G401.6 (cell line): Measurements from ENCODE around the gene NDUFC2.
"Not testable (repeated sequence)": the region's sequence is repeated elsewhere in the genome, so short reads cannot be mapped to it uniquely, and the experiment has no call there.

ENCODE experiments used
- FAIRE-seq: peaks from 2 replicates; lab custom pipeline; 2012; peaks lifted over from hg19 to GRCh38; lab: Jason Lieb, UNC

NDUFC2 gene

GRCh38 chr11:78079232-78080083 is at the start of gene NDUFC2:
NDUFC2 (minus strand) TSS chr11:78079862; CDS start chr11:78079744, 118 bp downstream.
- FAIRE-seq: no peak

- FAIRE-seq: no peak
Measured at GRCh38 chr11:78127403-78127802, 47.7 kb upstream of the NDUFC2 start.

DNA sequence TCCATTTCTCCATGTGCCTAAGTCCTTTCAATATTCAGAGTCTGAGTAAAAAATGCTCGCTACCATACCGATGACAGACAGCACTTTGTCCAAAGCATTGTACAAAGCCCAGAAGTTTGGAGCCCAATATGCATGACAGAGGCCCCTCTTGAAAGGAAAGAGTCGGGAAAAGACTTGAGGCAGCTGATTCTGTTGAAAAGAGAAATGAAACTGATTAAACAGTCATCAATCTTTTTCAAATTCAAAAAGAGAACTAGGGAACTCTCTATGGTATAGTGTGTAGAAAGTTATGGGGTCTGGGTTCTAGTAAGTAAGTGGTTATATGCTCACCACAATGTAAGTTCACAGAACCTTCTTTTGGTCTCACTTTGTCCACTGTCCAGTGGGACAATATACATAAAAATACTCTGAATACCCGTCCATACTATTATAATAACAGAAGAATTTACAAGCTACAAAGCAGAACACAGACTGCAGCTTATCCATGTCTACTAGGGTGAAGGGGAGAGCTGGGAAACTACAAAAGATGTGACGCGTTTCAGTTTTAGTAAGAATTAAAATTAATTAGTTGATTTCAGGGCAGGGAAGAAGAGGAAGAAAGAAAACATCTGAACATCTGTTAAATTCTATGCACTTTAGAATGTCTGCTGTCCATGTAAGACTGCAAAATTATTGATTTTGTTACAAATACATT is 33.1 kb upstream of the NDUFC2 start:
- no peak for FAIRE-seq

GRCh38 chr11:78111298-78111697 is 31.6 kb upstream of the NDUFC2 start:
- no peak for FAIRE-seq

DNA sequence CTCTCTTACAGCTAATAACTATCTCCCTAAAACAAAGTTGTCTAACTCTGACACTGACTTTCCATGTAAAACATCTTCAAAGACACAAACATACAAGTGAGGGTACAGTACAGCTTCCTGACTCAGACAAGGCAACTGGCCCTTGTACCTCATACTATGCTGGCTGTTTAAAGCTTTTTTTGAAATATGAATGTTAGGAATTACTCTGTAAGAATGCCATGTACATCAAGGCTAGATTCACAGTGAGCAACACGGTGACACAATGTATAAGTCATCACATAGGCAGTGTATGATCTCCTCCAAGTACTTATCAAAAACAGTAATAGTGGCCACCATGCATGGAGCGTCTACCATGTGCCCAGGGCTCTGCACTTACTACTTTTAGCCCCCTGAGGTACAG is 31.2 kb upstream of the NDUFC2 start:
- no peak for FAIRE-seq

DNA sequence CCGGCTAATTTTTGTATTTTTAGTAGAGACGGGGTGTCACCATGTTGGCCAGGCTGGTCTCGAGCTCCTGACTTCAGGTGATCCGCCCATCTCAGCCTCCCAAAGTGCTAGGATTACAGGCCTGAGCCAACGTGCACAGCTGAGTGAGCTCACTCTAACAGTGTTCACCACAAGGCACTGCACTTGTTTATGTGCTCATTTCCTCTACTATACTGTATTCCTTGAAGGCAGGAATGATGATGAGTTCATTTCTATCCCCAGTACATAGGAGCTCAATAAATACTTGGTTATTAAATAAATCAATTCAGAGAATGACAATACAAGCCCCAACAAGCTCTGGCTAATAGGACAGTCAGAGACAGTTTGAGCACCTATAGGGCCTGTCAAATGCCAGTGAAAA is 30.7 kb upstream of the NDUFC2 start:
- FAIRE-seq: no peak

GRCh38 chr11:78109081-78110015 is 29.7 kb upstream of the NDUFC2 start:
- no peak for FAIRE-seq

DNA sequence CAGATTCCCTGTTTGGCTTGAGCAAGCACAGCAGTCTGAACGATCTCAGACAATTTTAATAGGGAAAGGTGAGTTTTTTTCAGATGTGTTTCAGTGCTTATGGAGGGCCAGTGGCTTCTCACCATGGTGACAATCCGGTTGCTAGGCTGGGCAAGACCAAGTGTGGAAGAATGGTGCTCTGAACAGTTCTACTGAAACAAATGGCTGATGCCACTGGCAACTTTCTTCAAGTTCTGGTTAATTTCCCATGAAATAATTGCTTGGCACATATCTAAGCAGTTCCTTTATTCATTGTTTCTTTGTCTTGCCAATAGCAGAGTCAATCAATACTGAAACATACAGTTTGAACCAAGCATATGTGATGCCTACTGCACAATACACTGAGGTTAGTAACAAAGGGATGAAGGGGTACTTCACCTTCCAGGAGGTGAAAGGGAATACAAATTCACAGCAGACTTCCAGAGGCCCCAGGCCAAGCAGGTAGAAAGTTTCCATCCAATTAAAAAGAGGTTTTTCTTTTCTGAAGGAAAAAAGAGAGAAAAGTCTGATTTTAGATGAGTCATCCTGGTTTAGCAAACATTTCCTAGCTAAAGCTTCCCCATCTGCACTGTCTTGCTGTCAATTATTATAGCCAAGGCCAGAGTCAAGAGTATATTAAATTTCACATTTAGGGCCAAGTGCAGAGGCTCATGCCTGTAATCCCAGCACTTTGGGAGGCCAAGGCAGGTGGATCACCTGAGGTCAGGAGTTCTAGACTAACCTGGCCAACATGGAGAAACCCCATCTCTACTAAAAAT is 21.2 kb upstream of the NDUFC2 start:
- FAIRE-seq: no peak

GRCh38 chr11:78100261-78100660 is 20.6 kb upstream of the NDUFC2 start:
- no peak for FAIRE-seq

DNA sequence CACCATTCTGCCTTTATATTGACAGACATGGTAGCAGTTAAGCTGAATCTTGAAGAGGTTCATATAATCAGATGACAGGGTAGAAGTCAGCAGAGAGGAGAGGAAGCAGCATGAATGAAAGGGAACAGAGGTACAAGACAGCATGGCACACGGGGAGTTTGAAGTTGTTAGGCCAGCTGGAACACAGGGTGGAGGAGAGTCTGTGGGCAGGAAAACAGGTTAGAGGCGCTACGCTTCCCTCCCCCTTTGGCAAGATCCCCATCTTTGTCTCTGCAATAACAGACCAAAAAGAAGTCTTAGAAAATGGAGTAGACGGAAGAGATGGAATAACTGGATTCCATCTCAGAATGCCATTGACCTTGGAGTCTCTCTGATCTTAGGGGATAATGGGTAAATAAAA is 20.0 kb upstream of the NDUFC2 start:
- FAIRE-seq: no peak

- FAIRE-seq: no peak
Measured at GRCh38 chr11:78097666-78098385, 18.2 kb upstream of the NDUFC2 start.

DNA sequence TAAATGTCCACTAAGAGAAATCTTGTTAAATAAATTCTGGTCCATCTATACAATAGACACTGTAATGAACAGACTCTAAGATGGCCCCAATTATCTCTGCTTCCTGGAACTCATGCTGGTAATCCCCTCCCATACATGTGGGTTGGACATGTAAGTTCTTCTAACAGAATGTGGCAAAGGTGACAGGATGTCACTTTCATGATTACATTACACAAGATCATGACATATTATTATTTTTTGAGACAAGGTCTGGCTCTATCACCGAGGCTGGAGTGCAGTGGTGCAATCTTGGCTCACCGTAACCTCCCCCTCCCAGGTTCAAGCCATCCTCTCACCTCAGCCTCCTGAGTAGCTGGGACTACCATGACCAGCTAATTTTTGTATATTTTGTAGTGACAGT is 14.6 kb upstream of the NDUFC2 start:
- FAIRE-seq: no peak

DNA sequence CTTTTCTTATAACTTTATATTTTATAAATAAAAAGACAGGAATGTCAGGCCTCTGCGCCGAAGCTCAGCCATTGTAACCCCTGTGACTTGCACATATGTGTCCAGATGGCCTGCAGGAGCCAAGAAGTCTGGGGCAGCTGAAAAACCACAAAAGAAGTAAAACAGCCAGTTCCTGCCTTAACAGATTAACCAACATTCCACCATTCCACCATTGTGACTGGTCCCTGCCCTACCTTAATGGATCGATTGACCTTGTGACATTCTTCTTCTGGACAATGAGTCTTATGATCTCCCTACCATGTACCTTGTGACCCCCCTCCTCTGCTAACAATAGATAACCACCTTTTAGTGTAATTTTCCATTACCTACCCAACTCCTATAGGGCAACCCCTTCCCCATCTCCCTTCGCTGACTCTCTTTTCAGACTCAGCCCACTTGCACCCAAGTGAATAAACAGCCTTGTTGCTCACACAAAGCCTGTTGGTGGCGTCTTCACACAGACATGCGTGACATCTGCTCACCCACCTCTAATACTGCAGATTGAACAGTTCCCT is 6.9 kb upstream of the NDUFC2 start:
- FAIRE-seq: not testable (repeated sequence)

- FAIRE-seq: no peak
Measured at GRCh38 chr11:78085972-78086371, 6.3 kb upstream of the NDUFC2 start.

DNA sequence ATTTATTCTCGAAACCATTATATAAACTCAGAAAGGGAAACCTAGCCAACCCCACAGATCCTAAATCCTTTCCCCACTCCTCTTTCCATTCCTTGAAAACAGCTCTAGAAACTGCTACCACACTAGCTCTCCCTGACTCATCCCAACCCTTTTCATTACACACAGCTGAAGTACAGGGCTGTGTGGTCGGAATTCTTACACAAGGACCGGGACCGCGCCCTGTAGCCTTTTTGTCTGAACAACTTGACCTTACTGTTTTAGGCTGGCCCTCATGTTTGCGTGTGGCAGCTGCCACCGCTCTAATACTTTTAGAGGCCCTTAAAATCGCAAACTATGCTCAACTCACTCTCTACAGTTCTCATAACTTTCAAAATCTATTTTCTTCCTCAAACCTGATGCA is 4.8 kb upstream of the NDUFC2 start:
- not testable (repeated sequence) for FAIRE-seq

GRCh38 chr11:78083021-78083420 is 3.4 kb upstream of the NDUFC2 start:
- no peak for FAIRE-seq

GRCh38 chr11:78082146-78082545 is 2.5 kb upstream of the NDUFC2 start:
- FAIRE-seq: no peak

DNA sequence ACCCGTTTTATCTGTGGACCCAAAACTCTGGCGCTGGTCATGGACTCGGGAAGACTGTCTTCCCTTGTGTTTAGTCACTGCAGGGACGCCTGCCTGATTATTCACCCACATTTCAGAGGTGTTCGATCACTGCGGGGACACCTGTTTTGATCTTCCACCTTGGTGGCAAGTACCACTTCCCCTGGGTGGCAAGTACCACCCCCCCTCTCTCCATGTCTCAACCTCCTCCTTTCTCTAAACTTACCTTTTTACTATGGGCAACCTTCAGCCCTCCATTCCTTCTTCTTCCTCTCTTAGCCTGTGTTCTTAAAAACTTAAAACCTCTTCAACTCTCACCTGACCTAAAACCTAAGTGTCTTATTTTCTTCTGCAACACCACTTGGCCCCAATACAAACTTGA is 1.9 kb upstream of the NDUFC2 start:
- no peak for FAIRE-seq

- FAIRE-seq: no peak
Measured at GRCh38 chr11:78080818-78081495, 1.3 kb upstream of the NDUFC2 start.
